A673 (cell line): ENCODE data around the gene IRS2.

Experiments
- EZH2 ChIP-seq: fragments of 200-600 bp; sonication (generic); IDR thresholded peaks from 2 replicates; pipeline ENCODE4 v1.6.1; 2017; ENCODE audit warnings: borderline replicate concordance, low read depth, mild to moderate bottlenecking, mixed read lengths, antibody characterized with exemption, low read length; ENCODE audit not compliant: poor library complexity, severe bottlenecking
- TF ChIP-seq, protein P1 (sequence below): fragments of 300-800, 200-600 bp; sonication (generic); conservative IDR thresholded peaks from 2 replicates; pipeline ENCODE4 v1.5.1; 2017; ENCODE audit warnings: low read depth, mild to moderate bottlenecking, antibody characterized with exemption, low read length, moderate library complexity, mixed read lengths

DNA sequence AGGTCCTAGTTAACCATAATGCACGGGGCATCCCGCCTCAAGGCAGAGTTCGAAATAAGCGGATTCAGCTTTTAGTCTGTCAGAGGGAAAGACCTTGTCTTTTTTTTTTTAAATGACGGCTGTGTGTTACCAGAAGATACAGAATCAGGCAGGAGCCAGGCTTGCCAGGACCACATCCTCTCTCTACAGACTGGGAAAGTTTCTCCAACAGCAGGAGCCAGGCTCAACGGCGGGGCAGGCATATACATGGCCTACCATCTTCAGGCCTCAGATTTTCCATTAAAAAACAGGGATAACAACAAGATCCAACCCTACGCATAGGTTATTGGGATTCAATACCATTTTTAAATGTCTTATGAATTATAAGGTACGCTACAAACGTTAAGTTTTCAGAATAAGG is 17.8 kb downstream of the IRS2 start:
- no peak for TF ChIP-seq EZH2
- TF ChIP-seq, protein P1, sequence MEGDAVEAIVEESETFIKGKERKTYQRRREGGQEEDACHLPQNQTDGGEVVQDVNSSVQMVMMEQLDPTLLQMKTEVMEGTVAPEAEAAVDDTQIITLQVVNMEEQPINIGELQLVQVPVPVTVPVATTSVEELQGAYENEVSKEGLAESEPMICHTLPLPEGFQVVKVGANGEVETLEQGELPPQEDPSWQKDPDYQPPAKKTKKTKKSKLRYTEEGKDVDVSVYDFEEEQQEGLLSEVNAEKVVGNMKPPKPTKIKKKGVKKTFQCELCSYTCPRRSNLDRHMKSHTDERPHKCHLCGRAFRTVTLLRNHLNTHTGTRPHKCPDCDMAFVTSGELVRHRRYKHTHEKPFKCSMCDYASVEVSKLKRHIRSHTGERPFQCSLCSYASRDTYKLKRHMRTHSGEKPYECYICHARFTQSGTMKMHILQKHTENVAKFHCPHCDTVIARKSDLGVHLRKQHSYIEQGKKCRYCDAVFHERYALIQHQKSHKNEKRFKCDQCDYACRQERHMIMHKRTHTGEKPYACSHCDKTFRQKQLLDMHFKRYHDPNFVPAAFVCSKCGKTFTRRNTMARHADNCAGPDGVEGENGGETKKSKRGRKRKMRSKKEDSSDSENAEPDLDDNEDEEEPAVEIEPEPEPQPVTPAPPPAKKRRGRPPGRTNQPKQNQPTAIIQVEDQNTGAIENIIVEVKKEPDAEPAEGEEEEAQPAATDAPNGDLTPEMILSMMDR = no peak
